HG02763 (cell line): ENCODE measurements around the gene DDRGK1.

Experiments used
- ATAC-seq: cut with Tn5 transposase; IDR thresholded peaks from one replicate; pipeline ENCODE4 v1.9.1; 2021; ENCODE audit warnings: mild to moderate bottlenecking, moderate library complexity; ENCODE audit not compliant: unreplicated experiment

Gene DDRGK1

GRCh38 chr20:3235666-3236324 is 31.3 kb upstream of the DDRGK1 start:
- ATAC-seq, result no peak

GRCh38 chr20:3233991-3234498 is 29.6 kb upstream of the DDRGK1 start:
- ATAC-seq, result no peak

GRCh38 chr20:3233131-3233990 is 28.9 kb upstream of the DDRGK1 start:
- no peak for ATAC-seq

- ATAC-seq, result no peak
Measured at GRCh38 chr20:3231889-3232588, 27.6 kb upstream of the DDRGK1 start.

- ATAC-seq, result no peak
Measured at GRCh38 chr20:3231116-3231515, 26.6 kb upstream of the DDRGK1 start.

GRCh38 chr20:3229798-3230197 is 25.3 kb upstream of the DDRGK1 start:
- ATAC-seq, result no peak

GRCh38 chr20:3229158-3229557 is 24.7 kb upstream of the DDRGK1 start:
- ATAC-seq, result no peak

- no peak for ATAC-seq
Measured at GRCh38 chr20:3228750-3229032, 24.2 kb upstream of the DDRGK1 start.

GRCh38 chr20:3227936-3228749 is 23.7 kb upstream of the DDRGK1 start:
- ATAC-seq, result no peak

GRCh38 chr20:3227506-3227905 is 23.0 kb upstream of the DDRGK1 start:
- no peak for ATAC-seq

GRCh38 chr20:3226864-3227263 is 22.4 kb upstream of the DDRGK1 start:
- no peak for ATAC-seq

- no peak for ATAC-seq
Measured at GRCh38 chr20:3226093-3226492, 21.6 kb upstream of the DDRGK1 start.

- no peak for ATAC-seq
Measured at GRCh38 chr20:3224681-3225421, 20.4 kb upstream of the DDRGK1 start.

- no peak for ATAC-seq
Measured at GRCh38 chr20:3223994-3224680, 19.7 kb upstream of the DDRGK1 start.

- ATAC-seq, result no peak
Measured at GRCh38 chr20:3223651-3223993, 19.1 kb upstream of the DDRGK1 start.

GRCh38 chr20:3222635-3223600 is 18.4 kb upstream of the DDRGK1 start:
- no peak for ATAC-seq

GRCh38 chr20:3221398-3222226 is 17.1 kb upstream of the DDRGK1 start:
- ATAC-seq, result no peak
